Tibial nerve (tissue), 4 donors: ENCODE measurements around the gene LONP1. TPM values are rescaled to one million over a fixed set of nuclear protein-coding genes. Genes with fewer than 3 reads are reported as not detected.
"Not testable (repeated sequence)": the region's sequence is repeated elsewhere in the genome, so short reads cannot be mapped to it uniquely, and the experiment has no call there.

Experiments used
- DNase-seq, 2 donors: peaks; one replicate each; pipeline ENCODE4 v3.0.0-alpha.2; 2019; ENCODE audit warnings: low spot score in 2 of 2
- H3K27ac ChIP-seq, 4 donors: fragments of 200-600 bp; sonication (generic) in 3 of 4; one replicate each; pipeline ENCODE4 v1.5.1; 2017 to 2019; ENCODE audit warnings: mild to moderate bottlenecking in 1 of 4
- H3K27me3 ChIP-seq, 2 donors: fragments of 200-600 bp; sonication (generic) in 1 of 2; one replicate each; pipeline versions ENCODE4 v1.5.1 to v1.6.0; 2017 to 2019
- H3K36me3 ChIP-seq, 3 donors: fragments of 200-600 bp; sonication (generic); one replicate each; pipeline ENCODE4 v1.5.1; 2018 to 2019
- H3K4me1 ChIP-seq, 4 donors: fragments of 200-600 bp; sonication (generic) in 3 of 4; one replicate each; pipeline ENCODE4 v1.5.1; 2017 to 2019
- H3K4me3 ChIP-seq, 4 donors: fragments of 200-600 bp; sonication (generic) in 3 of 4; one replicate each; pipeline ENCODE4 v1.5.1; 2017 to 2019; ENCODE audit warnings: mild to moderate bottlenecking in 1 of 4, moderate library complexity in 1 of 4
- H3K9me3 ChIP-seq, 4 donors: fragments of 200-600 bp; sonication (generic) in 3 of 4; one replicate each; pipeline ENCODE4 v1.5.1; 2017 to 2019
- CTCF ChIP-seq, 5 experiments: fragments of 200-600 bp in 3 of 5; fragments of 450-650 bp in 2 of 5; sonication (generic) in 3 of 5; IDR thresholded peaks; one replicate each; pipeline ENCODE4 v1.5.1; 2016 to 2019; ENCODE audit warnings: antibody characterized with exemption in 5 of 5, mild to moderate bottlenecking in 3 of 5, moderate library complexity in 2 of 5
- EP300 ChIP-seq, 2 donors: sonication (generic); formaldehyde crosslinking; IDR thresholded peaks; one replicate each; pipeline ENCODE4 v1.6.1; 2017; ENCODE audit warnings: antibody characterized with exemption in 2 of 2, mild to moderate bottlenecking in 1 of 2
- POLR2A ChIP-seq, 2 donors: fragments of 450-650 bp; IDR thresholded peaks; one replicate each; pipeline ENCODE4 v1.6.1; 2017; ENCODE audit warnings: antibody characterized with exemption in 2 of 2, mild to moderate bottlenecking in 2 of 2, moderate library complexity in 2 of 2
- WGBS, 2 donors: methylation state at CpG; one replicate each; pipeline ENCODE4 v1.1.5; 2018; 5-methylcytosine and 5-hydroxymethylcytosine counted together
- total RNA-seq, 4 donors: library from RNA; depleted of rRNA; stranded (reverse); fragments of >200 nt; gene quantifications; one replicate each; pipeline ENCODE4 v1.1.0, GENCODE V29; 2016

LONP1 gene
- total RNA-seq, 4 donors from 2014 or later: 107 to 116 (median 110) TPM

GRCh38 chr19:5738423-5738822, 18.5 kb upstream of the LONP1 start:
- Histone ChIP-seq H3K27me3 (no peaks in the 10 kb centered on the region), H3K4me1 (no peaks in the 10 kb centered on the region), H3K9me3 (peaks cover 0 to 4% (median 0%) of the 10 kb centered on the region in 4 donors), H3K27ac (no peak overlapping the region), H3K36me3 (no peaks in the 10 kb centered on the region), H3K4me3 (no peak overlapping the region)
- 71 to 82% methylated on average over 8 of the region's 8 CpGs for WGBS, 2 donors
- DNase-seq: no peak
- TF ChIP-seq EP300 (IDR thresholded peaks at IDR 0.05): no peak

GRCh38 chr19:5733172-5733571, 13.2 kb upstream of the LONP1 start:
- H3K4me3 ChIP-seq, DNase-seq, H3K4me1 ChIP-seq, H3K27me3 ChIP-seq, H3K27ac ChIP-seq, H3K36me3 ChIP-seq: not testable (repeated sequence)
- peaks cover 0 to 26% (median 3%) of the 10 kb centered on the region in 4 donors for H3K9me3 ChIP-seq
- 77 to 81% methylated on average over 2 of the region's 2 CpGs for WGBS, 2 donors

GRCh38 chr19:5727453-5728050, 7.6 kb upstream of the LONP1 start:
- no peak for DNase-seq
- no peaks in the 10 kb centered on the region for H3K36me3 ChIP-seq
- WGBS, 2 donors: 96 to 98% methylated on average over 4 of the region's 4 CpGs
- peaks cover 0 to 26% (median 3%) of the 10 kb centered on the region in 4 donors for H3K9me3 ChIP-seq
- H3K27ac ChIP-seq: no peak overlapping the region
- H3K4me1 ChIP-seq: no peaks in the 10 kb centered on the region
- no peak overlapping the region for H3K4me3 ChIP-seq
- no peak for TF ChIP-seq EP300 (IDR thresholded peaks at IDR 0.05)
- TF ChIP-seq CTCF (IDR thresholded peaks at IDR 0.05): no peak
- no peak for TF ChIP-seq POLR2A (IDR thresholded peaks at IDR 0.05)
- no peaks in the 10 kb centered on the region for H3K27me3 ChIP-seq

GRCh38 chr19:5719274-5719960, 529 bp downstream of the LONP1 start:
- no peaks in the 10 kb centered on the region for H3K27me3 ChIP-seq
- H3K27ac ChIP-seq: peak overlapping the region; percentile 86 to 97 (median 94)
- no peaks in the 10 kb centered on the region for H3K9me3 ChIP-seq
- 0 to 1% methylated on average over 34 of the region's 58 CpGs for WGBS, 2 donors
- H3K4me1 ChIP-seq: peaks cover 0 to 38% (median 18%) of the 10 kb centered on the region in 4 donors
- H3K36me3 ChIP-seq: peaks cover 0 to 5% (median 0%) of the 10 kb centered on the region in 3 donors
- TF ChIP-seq EP300 (IDR thresholded peaks at IDR 0.05) (no peak), POLR2A (IDR thresholded peaks at IDR 0.05) (no peak), CTCF (IDR thresholded peaks at IDR 0.05) (no peak)
- peak overlapping the region; percentile 80 to 95 (median 91) for H3K4me3 ChIP-seq
- no peak for DNase-seq

GRCh38 chr19:5718579-5719273, 1.2 kb downstream of the LONP1 start:
- Histone ChIP-seq H3K27ac (peak overlapping the region in 3 of 4 donors; percentile 86 to 97 (median 95)), H3K36me3 (peaks cover 0 to 11% (median 0%) of the 10 kb centered on the region in 3 donors), H3K4me1 (peaks cover 0 to 38% (median 18%) of the 10 kb centered on the region in 4 donors), H3K4me3 (peak overlapping the region; percentile 80 to 95 (median 91)), H3K9me3 (no peaks in the 10 kb centered on the region), H3K27me3 (no peaks in the 10 kb centered on the region)
- DNase-seq: no peak
- TF ChIP-seq POLR2A (IDR thresholded peaks at IDR 0.05): no peak
- no peak for TF ChIP-seq CTCF (IDR thresholded peaks at IDR 0.05)
- TF ChIP-seq EP300 (IDR thresholded peaks at IDR 0.05): no peak
- WGBS, 2 donors: 26 to 32% methylated on average over 11 of the region's 11 CpGs
